A549 (cell line): ENCODE data around the gene WDR49. TPM values are rescaled to one million over a fixed set of nuclear protein-coding genes. Genes with fewer than 3 reads are reported as not detected.

ENCODE experiments used
- ATAC-seq, 2 experiments: fragments of 200-7000 bp in 1 of 2; fragments of >200 bp in 1 of 2; cut with Nextera tagmentation in 1 of 2; cut with Tn5 transposase in 1 of 2; 3 replicates each; pipeline versions ENCODE4 v1.8.0 to v1.9.1; 2018 to 2020; ENCODE audit warnings: mild to moderate bottlenecking in 1 of 2, moderate library complexity in 1 of 2
- CTCF ChIA-PET: fragments of 300-600 bp; sonication (Branson Sonifier 250); formaldehyde crosslinking; extraction: SDS; loops from one replicate; lab custom pipeline; 2021; ENCODE audit warnings: antibody characterized with exemption, inconsistent platforms; lab: Yijun Ruan, JAX
- POLR2A ChIA-PET: fragments of 350-600 bp; formaldehyde crosslinking; extraction: SDS; loops from one replicate; lab custom pipeline; 2021; ENCODE audit warnings: antibody characterized with exemption, inconsistent platforms; lab: Yijun Ruan, JAX
- DNase-seq, 2 experiments: peaks; one replicate each; pipeline versions ENCODE4 v3.0.0 to v3.0.0-alpha.2; 2011 to 2016; ENCODE audit warnings: low read depth in 1 of 2, low spot score in 1 of 2
- FAIRE-seq: peaks from 2 replicates; lab custom pipeline; 2011; peaks lifted over from hg19 to GRCh38; lab: Jason Lieb, UNC
- H3K27ac ChIP-seq, 2 experiments: fragments of >200 bp; sonication (Bioruptor Twin); formaldehyde crosslinking; 3 replicates each; pipeline ENCODE4 v1.5.1; 2016 to 2017
- H3K4me1 ChIP-seq: fragments of >200 bp; sonication (Bioruptor Twin); formaldehyde crosslinking; 3 replicates; pipeline ENCODE4 v1.6.1; 2016
- H3K4me2 ChIP-seq: fragments of >200 bp; sonication (Bioruptor Twin); formaldehyde crosslinking; 3 replicates; pipeline ENCODE4 v1.6.1; 2016
- H3K4me3 ChIP-seq: fragments of >200 bp; sonication (Bioruptor Twin); formaldehyde crosslinking; 3 replicates; pipeline ENCODE4 v1.5.1; 2016
- H3K9me3 ChIP-seq: fragments of >200 bp; sonication (Bioruptor Twin); formaldehyde crosslinking; 3 replicates; pipeline ENCODE4 v1.6.1; 2016
- ATOH8 ChIP-seq: fragments of 250-450 bp; sonication (Bioruptor Pico); IDR thresholded peaks from 2 replicates; pipeline ENCODE4 v1.5.0; 2020; ENCODE audit warnings: low read depth, mild to moderate bottlenecking, moderate library complexity
- BCL3 ChIP-seq: fragments of >200 bp; sonication (Bioruptor Twin); formaldehyde crosslinking; IDR thresholded peaks from 3 replicates; pipeline ENCODE4 v1.6.1; 2016
- BHLHE40 ChIP-seq: IDR thresholded peaks from 2 replicates; pipeline ENCODE4 v1.6.1; 2012; ENCODE audit warnings: low read depth, low read length, inconsistent platforms
- CBX2 ChIP-seq: fragments of 200-600 bp; sonication (generic); IDR thresholded peaks from 2 replicates; pipeline ENCODE4 v1.6.1; 2016; ENCODE audit warnings: low read depth, mild to moderate bottlenecking, borderline replicate concordance
- CBX8 ChIP-seq: fragments of 200-600 bp; sonication (generic); IDR thresholded peaks from 2 replicates; pipeline ENCODE4 v1.6.1; 2016
- EHF ChIP-seq: fragments of 250-450 bp; sonication (Bioruptor Pico); IDR thresholded peaks from 2 replicates; pipeline ENCODE4 v1.5.0; 2020; ENCODE audit warnings: mild to moderate bottlenecking
- EHMT2 ChIP-seq: fragments of 200-600 bp; sonication (generic); IDR thresholded peaks from 2 replicates; pipeline ENCODE4 v1.6.1; 2016; ENCODE audit warnings: antibody characterized with exemption, low read depth, mild to moderate bottlenecking, moderate library complexity
- FOSL2 ChIP-seq, 2 experiments: fragments of 450-650 bp in 1 of 2; fragments of >200 bp in 1 of 2; sonication (Bioruptor Twin) in 1 of 2; formaldehyde crosslinking; IDR thresholded peaks; 2 replicates each; pipeline versions ENCODE4 v1.5.0 to v1.6.1; 2016 to 2020; ENCODE audit warnings: mild to moderate bottlenecking in 1 of 2, moderate library complexity in 1 of 2
- HOXB13 ChIP-seq: fragments of 250-450 bp; sonication (Bioruptor Pico); IDR thresholded peaks from 2 replicates; pipeline ENCODE4 v1.5.0; 2020; ENCODE audit warnings: low read depth, mild to moderate bottlenecking, moderate library complexity
- JUNB ChIP-seq: fragments of >200 bp; sonication (Bioruptor Twin); formaldehyde crosslinking; IDR thresholded peaks from 2 replicates; pipeline ENCODE4 v1.6.1; 2016
- MAFK ChIP-seq: fragments of 450-650 bp; IDR thresholded peaks from 2 replicates; pipeline ENCODE4 v1.6.1; 2014; ENCODE audit not compliant: partially characterized antibody
- MAZ ChIP-seq: fragments of 150-350 bp; IDR thresholded peaks from 2 replicates; pipeline ENCODE4 v1.6.1; 2014; ENCODE audit warnings: antibody characterized with exemption, low read depth, low read length, borderline replicate concordance
- MYC ChIP-seq: IDR thresholded peaks from 2 replicates; pipeline ENCODE4 v1.6.1; 2012; ENCODE audit warnings: mild to moderate bottlenecking, inconsistent platforms, low read length, improper control_type of control experiment, borderline replicate concordance
- PHF8 ChIP-seq: fragments of 200-600 bp; sonication (generic); IDR thresholded peaks from 2 replicates; pipeline ENCODE4 v1.6.1; 2016; ENCODE audit warnings: low read depth, mild to moderate bottlenecking, antibody characterized with exemption, moderate library complexity, borderline replicate concordance
- RARB ChIP-seq: fragments of 250-450 bp; sonication (Bioruptor Pico); IDR thresholded peaks from 2 replicates; pipeline ENCODE4 v1.8.0; 2021; ENCODE audit warnings: mild to moderate bottlenecking, moderate library complexity
- REST ChIP-seq: fragments of 200-600 bp; sonication (generic); IDR thresholded peaks from 2 replicates; pipeline ENCODE4 v1.6.1; 2016; ENCODE audit warnings: antibody characterized with exemption, mild to moderate bottlenecking, moderate library complexity
- RFX5 ChIP-seq: fragments of 450-650 bp; IDR thresholded peaks from 2 replicates; pipeline ENCODE4 v1.7.1; 2014; ENCODE audit warnings: antibody characterized with exemption, mild to moderate bottlenecking, moderate library complexity
- TFCP2L1 ChIP-seq: fragments of 250-450 bp; sonication (Bioruptor Pico); IDR thresholded peaks from 2 replicates; pipeline ENCODE4 v1.5.0; 2021; ENCODE audit warnings: mild to moderate bottlenecking
- TP53 ChIP-seq: fragments of 250-450 bp; sonication (Bioruptor Pico); IDR thresholded peaks from 2 replicates; pipeline ENCODE4 v1.5.0; 2021; ENCODE audit warnings: mild to moderate bottlenecking, moderate library complexity
- ZFP36 ChIP-seq: fragments of 450-650 bp; IDR thresholded peaks from 2 replicates; pipeline ENCODE4 v1.6.1; 2014; ENCODE audit warnings: borderline replicate concordance; ENCODE audit not compliant: partially characterized antibody
- ZSCAN20 ChIP-seq: fragments of 250-450 bp; sonication (Bioruptor Pico); IDR thresholded peaks from 2 replicates; pipeline ENCODE4 v1.8.0; 2022; ENCODE audit warnings: mild to moderate bottlenecking, moderate library complexity
- WGBS: methylation state at CpG from one replicate; pipeline ENCODE4 v1.1.6; 2017; ENCODE audit errors: missing lambda C conversion rate; 5-methylcytosine and 5-hydroxymethylcytosine counted together
- polyA plus RNA-seq, 4 experiments: library from polyadenylated mRNA; depleted of rRNA in 3 of 4; stranded (reverse); fragments of >200 nt; fragmentation: RNase III in 1 of 4; extraction: RNeasy Plus Mini Kit Qiagen cat#74134 plus additional on column Dnase treatment in 1 of 4; gene quantifications; 2 replicates in 3 of 4; 3 replicates in 1 of 4; pipeline ENCODE4 v1.2.3, GENCODE V29; 2011 to 2017

WDR49 gene
- polyA plus RNA-seq, 2 of the 4 experiments (the other 2 are of a cell fraction), result not detected

- no peak for DNase-seq
- TF ChIP-seq ATOH8 (CRISPR knock-in tag) (no peak), HOXB13 (no peak), ZFP36 (no peak), REST (no peak), MAZ (no peak), BHLHE40 (no peak), MYC (no peak), CBX2 (no peak), ZSCAN20 (CRISPR knock-in tag) (no peak)
- TF ChIP-seq, all 56 proteins: peak for 0
- ChIA-PET CTCF (interaction anchor here (2.0 kb wide), 1 partner anchor 293 kb away, joined by 5 read pairs; the partner anchor contains the start of gene ZBBX), POLR2A (no interaction called here)
- Histone ChIP-seq H3K9me3 (peaks cover 16% of the 10 kb centered on the region), H3K27ac (no peak overlapping the region), H3K4me3 (no peak overlapping the region), H3K4me2 (no peak overlapping the region), H3K4me1 (no peaks in the 10 kb centered on the region)
- 100% methylated on average over 1 of the region's 1 CpG for WGBS
- ATAC-seq (no peak), FAIRE-seq (no peak)
These were observed 19.5 kb upstream of the WDR49 start for GRCh38 chr3:167673221-167673620.

- WGBS, result 92% methylated on average over 4 of the region's 4 CpGs
- TF ChIP-seq TFCP2L1 (CRISPR knock-in tag) (no peak), BCL3 (no peak), MYC (no peak), RFX5 (no peak), MAFK (no peak), TP53 (CRISPR knock-in tag) (no peak), RARB (no peak), EHF (CRISPR knock-in tag) (no peak), PHF8 (no peak), FOSL2 (IDR thresholded peaks at IDR 0.05) (no peak), FOSL2 (CRISPR knock-in tag; IDR thresholded peaks at IDR 0.05) (no peak), JUNB (no peak), CBX8 (no peak), EHMT2 (no peak)
- ChIA-PET POLR2A (no interaction called here), CTCF (no interaction called here)
- Histone ChIP-seq H3K9me3 (peaks cover 16% of the 10 kb centered on the region), H3K4me1 (no peaks in the 10 kb centered on the region), H3K4me2 (no peak overlapping the region), H3K27ac (no peak overlapping the region), H3K4me3 (no peak overlapping the region)
- no peak for FAIRE-seq
- DNase-seq, result no peak
- ATAC-seq, result no peak
These were observed 18.2 kb upstream of the WDR49 start for GRCh38 chr3:167671878-167672427.
